HepG2 (cell line): ENCODE data around the gene KLHL7. TPM values are rescaled to one million over a fixed set of nuclear protein-coding genes. Genes with fewer than 3 reads are reported as not detected.

ENCODE experiments used
- ATM ChIP-seq: fragments of 450-650 bp; IDR thresholded peaks from 2 replicates; pipeline ENCODE4 v1.7.1; 2017; ENCODE audit warnings: mild to moderate bottlenecking, borderline replicate concordance
- HOXA3 ChIP-seq: sonication (generic); formaldehyde crosslinking; IDR thresholded peaks from 2 replicates; pipeline ENCODE4 v1.5.0; 2020; ENCODE audit warnings: missing genetic modification reagents
- IKZF4 ChIP-seq: sonication (generic); formaldehyde crosslinking; IDR thresholded peaks from 2 replicates; pipeline ENCODE4 v1.5.1; 2020; ENCODE audit warnings: borderline replicate concordance, mild to moderate bottlenecking, low read depth, missing genetic modification reagents; ENCODE audit errors: not compliant biosample characterization
- IRX3 ChIP-seq: sonication (generic); formaldehyde crosslinking; IDR thresholded peaks from 2 replicates; pipeline ENCODE4 v1.8.1; 2023; ENCODE audit warnings: mild to moderate bottlenecking, low read depth, missing genetic modification reagents, borderline replicate concordance
- NPAS2 ChIP-seq: sonication (generic); formaldehyde crosslinking; IDR thresholded peaks from 2 replicates; pipeline ENCODE4 v1.8.0; 2022; ENCODE audit warnings: mild to moderate bottlenecking, missing genetic modification reagents, borderline replicate concordance
- PAX8 ChIP-seq: sonication (generic); formaldehyde crosslinking; IDR thresholded peaks from 2 replicates; pipeline ENCODE4 v1.8.0; 2022; ENCODE audit warnings: mild to moderate bottlenecking, missing genetic modification reagents, borderline replicate concordance
- RAD51 ChIP-seq: fragments of 450-650 bp; IDR thresholded peaks from 2 replicates; pipeline ENCODE4 v1.6.1; 2016; ENCODE audit warnings: borderline replicate concordance
- RBM22 ChIP-seq: fragments of 200-400 bp; formaldehyde crosslinking; optimal IDR thresholded peaks from 2 replicates; pipeline ENCODE3; 2017; ENCODE audit warnings: mild to moderate bottlenecking, low read length, moderate library complexity
- SIX4 ChIP-seq: sonication (generic); formaldehyde crosslinking; IDR thresholded peaks from 2 replicates; pipeline ENCODE4 v1.4.0; 2020; ENCODE audit warnings: missing genetic modification reagents
- SRSF4 ChIP-seq: fragments of 200-400 bp; formaldehyde crosslinking; IDR thresholded peaks from one replicate; pipeline ENCODE4 v1.6.1; 2018; ENCODE audit warnings: mild to moderate bottlenecking, low read depth, low read length, moderate library complexity; ENCODE audit not compliant: poor library complexity, severe bottlenecking
- TBP ChIP-seq: sonication (generic); formaldehyde crosslinking; IDR thresholded peaks from 2 replicates; pipeline ENCODE4 v1.5.0; 2020; ENCODE audit warnings: missing genetic modification reagents
- TGIF2 ChIP-seq: IDR thresholded peaks from 2 replicates; pipeline ENCODE4 v1.6.1; 2016; ENCODE audit warnings: control low read depth, missing compliant biosample characterization
- ZBTB42 ChIP-seq: sonication (generic); formaldehyde crosslinking; IDR thresholded peaks from 2 replicates; pipeline ENCODE4 v1.5.0; 2020; ENCODE audit warnings: mild to moderate bottlenecking, missing genetic modification reagents
- ZFP36L2 ChIP-seq: sonication (generic); formaldehyde crosslinking; IDR thresholded peaks from 2 replicates; pipeline ENCODE4 v1.4.0; 2020; ENCODE audit warnings: missing genetic modification reagents
- ZFP41 ChIP-seq: sonication (generic); formaldehyde crosslinking; IDR thresholded peaks from 2 replicates; pipeline ENCODE4 v1.4.0; 2020; ENCODE audit warnings: mild to moderate bottlenecking, missing genetic modification reagents, borderline replicate concordance
- ZIK1 ChIP-seq: sonication (generic); formaldehyde crosslinking; IDR thresholded peaks from 2 replicates; pipeline ENCODE4 v1.5.0; 2020; ENCODE audit warnings: mild to moderate bottlenecking, low read depth, missing genetic modification reagents, borderline replicate concordance
- ZNF24 ChIP-seq: fragments of 450-650 bp; IDR thresholded peaks from 2 replicates; pipeline ENCODE4 v1.6.1; 2017; ENCODE audit warnings: antibody characterized with exemption, mild to moderate bottlenecking
- ZNF567 ChIP-seq: sonication (generic); formaldehyde crosslinking; IDR thresholded peaks from 2 replicates; pipeline ENCODE4 v1.8.1; 2023; ENCODE audit warnings: mild to moderate bottlenecking, missing genetic modification reagents, borderline replicate concordance
- ZNF816 ChIP-seq: sonication (generic); formaldehyde crosslinking; IDR thresholded peaks from 2 replicates; pipeline ENCODE4 v1.8.0; 2022; ENCODE audit warnings: missing genetic modification reagents, mild to moderate bottlenecking, borderline replicate concordance
- ZNF883 ChIP-seq: sonication (generic); formaldehyde crosslinking; IDR thresholded peaks from 2 replicates; pipeline ENCODE4 v1.5.1; 2020; ENCODE audit warnings: mild to moderate bottlenecking, missing genetic modification reagents; ENCODE audit errors: not compliant biosample characterization
- ZSCAN9 ChIP-seq: IDR thresholded peaks from 2 replicates; pipeline ENCODE4 v1.6.1; 2016; ENCODE audit warnings: borderline replicate concordance
- polyA plus RNA-seq, 8 experiments: library from polyadenylated mRNA; depleted of rRNA in 3 of 8; stranded (reverse) in 7 of 8; unstranded in 1 of 8; fragments of >200 nt; fragmentation: Illumina TruSeq in 4 of 8; extraction: Trizol in 4 of 8; gene quantifications; 2 replicates each; pipeline versions ENCODE4 v1.2.1 to v1.2.3, GENCODE V29; 2011 to 2016; ENCODE audit warnings: low read depth in 4 of 8, missing spikeins in 1 of 8, mixed read lengths in 1 of 8; ENCODE audit not compliant: insufficient read depth in 1 of 8
- total RNA-seq, 5 experiments: library from RNA; depleted of rRNA; stranded (reverse); fragments of >200 nt; fragmentation: Illumina TruSeq; extraction: Trizol; gene quantifications; 2 replicates each; pipeline ENCODE4 v1.2.3, GENCODE V29; 2016; ENCODE audit warnings: low read depth in 1 of 5
- TF ChIP-seq, protein P1 (sequence below): sonication (generic); formaldehyde crosslinking; IDR thresholded peaks from 2 replicates; pipeline ENCODE4 v1.8.1; 2023; ENCODE audit warnings: mild to moderate bottlenecking, missing genetic modification reagents
- TF ChIP-seq, protein P2 (sequence below): sonication (generic); formaldehyde crosslinking; IDR thresholded peaks from 2 replicates; pipeline ENCODE4 v1.9.0; 2021; ENCODE audit warnings: missing genetic modification reagents, borderline replicate concordance
- TF ChIP-seq, protein P3 (sequence below): IDR thresholded peaks from 2 replicates; pipeline ENCODE4 v1.6.1; 2016; ENCODE audit warnings: low read depth, borderline replicate concordance
- TF ChIP-seq, protein P4 (sequence below): sonication (generic); formaldehyde crosslinking; IDR thresholded peaks from 2 replicates; pipeline ENCODE4 v1.4.0; 2020; ENCODE audit warnings: missing genetic modification reagents

KLHL7 gene
- total and polyA plus RNA-seq, 2 of the 13 experiments (the other 11 are each of a cell fraction or from before 2014, with no cell fraction given) = 16.2 to 34.4 TPM

- TF ChIP-seq, protein P1, sequence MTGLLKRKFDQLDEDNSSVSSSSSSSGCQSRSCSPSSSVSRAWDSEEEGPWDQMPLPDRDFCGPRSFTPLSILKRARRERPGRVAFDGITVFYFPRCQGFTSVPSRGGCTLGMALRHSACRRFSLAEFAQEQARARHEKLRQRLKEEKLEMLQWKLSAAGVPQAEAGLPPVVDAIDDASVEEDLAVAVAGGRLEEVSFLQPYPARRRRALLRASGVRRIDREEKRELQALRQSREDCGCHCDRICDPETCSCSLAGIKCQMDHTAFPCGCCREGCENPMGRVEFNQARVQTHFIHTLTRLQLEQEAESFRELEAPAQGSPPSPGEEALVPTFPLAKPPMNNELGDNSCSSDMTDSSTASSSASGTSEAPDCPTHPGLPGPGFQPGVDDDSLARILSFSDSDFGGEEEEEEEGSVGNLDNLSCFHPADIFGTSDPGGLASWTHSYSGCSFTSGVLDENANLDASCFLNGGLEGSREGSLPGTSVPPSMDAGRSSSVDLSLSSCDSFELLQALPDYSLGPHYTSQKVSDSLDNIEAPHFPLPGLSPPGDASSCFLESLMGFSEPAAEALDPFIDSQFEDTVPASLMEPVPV (CRISPR knock-in tag) = peak; percentile 74; the same call in 1 of the 2 replicates
- TF ChIP-seq ATM = no peak
- TF ChIP-seq, protein P2, sequence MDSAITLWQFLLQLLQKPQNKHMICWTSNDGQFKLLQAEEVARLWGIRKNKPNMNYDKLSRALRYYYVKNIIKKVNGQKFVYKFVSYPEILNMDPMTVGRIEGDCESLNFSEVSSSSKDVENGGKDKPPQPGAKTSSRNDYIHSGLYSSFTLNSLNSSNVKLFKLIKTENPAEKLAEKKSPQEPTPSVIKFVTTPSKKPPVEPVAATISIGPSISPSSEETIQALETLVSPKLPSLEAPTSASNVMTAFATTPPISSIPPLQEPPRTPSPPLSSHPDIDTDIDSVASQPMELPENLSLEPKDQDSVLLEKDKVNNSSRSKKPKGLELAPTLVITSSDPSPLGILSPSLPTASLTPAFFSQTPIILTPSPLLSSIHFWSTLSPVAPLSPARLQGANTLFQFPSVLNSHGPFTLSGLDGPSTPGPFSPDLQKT (CRISPR knock-in tag) = no peak
- TF ChIP-seq RBM22 = no peak
- no peak for TF ChIP-seq SRSF4
- TF ChIP-seq ZNF883 (CRISPR knock-in tag) = peak; percentile 76
- TF ChIP-seq, protein P3, sequence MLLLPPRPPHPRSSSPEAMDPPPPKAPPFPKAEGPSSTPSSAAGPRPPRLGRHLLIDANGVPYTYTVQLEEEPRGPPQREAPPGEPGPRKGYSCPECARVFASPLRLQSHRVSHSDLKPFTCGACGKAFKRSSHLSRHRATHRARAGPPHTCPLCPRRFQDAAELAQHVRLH (CRISPR knock-in tag) = peak; percentile 35; the same call in 1 of the 2 replicates
- TF ChIP-seq ZNF24 = no peak
- TF ChIP-seq ZFP36L2 (CRISPR knock-in tag) = no peak
- peak; percentile 67; the same call in 1 of the 2 replicates for TF ChIP-seq ZNF816 (CRISPR knock-in tag)
- TF ChIP-seq, protein P4, sequence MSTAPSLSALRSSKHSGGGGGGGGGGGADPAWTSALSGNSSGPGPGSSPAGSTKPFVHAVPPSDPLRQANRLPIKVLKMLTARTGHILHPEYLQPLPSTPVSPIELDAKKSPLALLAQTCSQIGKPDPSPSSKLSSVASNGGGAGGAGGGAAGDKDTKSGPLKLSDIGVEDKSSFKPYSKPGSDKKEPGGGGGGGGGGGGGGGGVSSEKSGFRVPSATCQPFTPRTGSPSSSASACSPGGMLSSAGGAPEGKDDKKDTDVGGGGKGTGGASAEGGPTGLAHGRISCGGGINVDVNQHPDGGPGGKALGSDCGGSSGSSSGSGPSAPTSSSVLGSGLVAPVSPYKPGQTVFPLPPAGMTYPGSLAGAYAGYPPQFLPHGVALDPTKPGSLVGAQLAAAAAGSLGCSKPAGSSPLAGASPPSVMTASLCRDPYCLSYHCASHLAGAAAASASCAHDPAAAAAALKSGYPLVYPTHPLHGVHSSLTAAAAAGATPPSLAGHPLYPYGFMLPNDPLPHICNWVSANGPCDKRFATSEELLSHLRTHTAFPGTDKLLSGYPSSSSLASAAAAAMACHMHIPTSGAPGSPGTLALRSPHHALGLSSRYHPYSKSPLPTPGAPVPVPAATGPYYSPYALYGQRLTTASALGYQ (CRISPR knock-in tag) = peak; percentile 35; the same call in 1 of the 2 replicates
- no peak for TF ChIP-seq PAX8 (CRISPR knock-in tag)
- TF ChIP-seq TGIF2 (CRISPR knock-in tag) = no peak; the same call in 1 of the 2 replicates
- TF ChIP-seq ZFP41 (CRISPR knock-in tag) = no peak
- TF ChIP-seq IKZF4 = peak; percentile 79
- peak; percentile 66; the same call in 1 of the 2 replicates for TF ChIP-seq ZIK1
- no peak for TF ChIP-seq SIX4 (CRISPR knock-in tag)
- no peak for TF ChIP-seq ZNF567
- TF ChIP-seq ZBTB42 = no peak
- TF ChIP-seq NPAS2 (CRISPR knock-in tag) = no peak
- no peak for TF ChIP-seq TBP (CRISPR knock-in tag)
- no peak for TF ChIP-seq ZSCAN9 (CRISPR knock-in tag)
- TF ChIP-seq RAD51 = no peak
- no peak for TF ChIP-seq IRX3
- TF ChIP-seq HOXA3 = peak; percentile 86
Measured at GRCh38 chr7:23105644-23106056, at the start of gene KLHL7 (continued).
